D721Med (cell line): ENCODE data around the gene GDF11.
"Not testable (repeated sequence)": the region's sequence is repeated elsewhere in the genome, so short reads cannot be mapped to it uniquely, and the experiment has no call there.

Source experiments
- DNase-seq: peaks from one replicate; pipeline ENCODE4 v3.0.0; 2011; ENCODE audit warnings: low spot score; ENCODE audit not compliant: insufficient read length
- FAIRE-seq: peaks from 2 replicates; lab custom pipeline; 2011; peaks lifted over from hg19 to GRCh38; lab: Jason Lieb, UNC
- CTCF ChIP-seq: IDR thresholded peaks from 2 replicates; pipeline ENCODE4 v1.5.1; 2012; ENCODE audit warnings: mild to moderate bottlenecking, control low read depth; ENCODE audit not compliant: insufficient read depth; ENCODE audit errors: missing control alignments

The GDF11 gene

GRCh38 chr12:55755246-55755645 is 12.3 kb downstream of the GDF11 start:
- TF ChIP-seq CTCF: no peak
- FAIRE-seq: no peak
- DNase-seq: no peak

GRCh38 chr12:55757701-55758100 is 14.8 kb downstream of the GDF11 start:
- DNase-seq (no peak), FAIRE-seq (no peak)
- no peak for TF ChIP-seq CTCF

- not testable (repeated sequence) for FAIRE-seq, DNase-seq
Observed at GRCh38 chr12:55758575-55758974, 15.7 kb downstream of the GDF11 start.

- DNase-seq: no peak
- FAIRE-seq: no peak
- TF ChIP-seq CTCF: no peak
Observed at GRCh38 chr12:55760663-55761062, 17.7 kb downstream of the GDF11 start.

GRCh38 chr12:55762646-55763045 is 19.7 kb downstream of the GDF11 start:
- FAIRE-seq (no peak), DNase-seq (no peak)
- no peak for TF ChIP-seq CTCF

GRCh38 chr12:55765736-55766290 is 22.9 kb downstream of the GDF11 start:
- TF ChIP-seq CTCF: no peak
- FAIRE-seq (no peak), DNase-seq (no peak)

- no peak for FAIRE-seq
- TF ChIP-seq CTCF: no peak
- no peak for DNase-seq
Observed at GRCh38 chr12:55767156-55767555, 24.2 kb downstream of the GDF11 start.

- no peak for TF ChIP-seq CTCF
- no peak for FAIRE-seq
- DNase-seq: no peak
Observed at GRCh38 chr12:55771736-55772135, 28.8 kb downstream of the GDF11 start.
